GM12875 (cell line): Measurements from ENCODE around the gene KIF21B.

ENCODE experiments used
- H3K4me3 ChIP-seq: one replicate; pipeline ENCODE4 v1.5.1; 2011; ENCODE audit warnings: low read depth, low read length, control low read depth
- TF ChIP-seq, protein P1 (sequence below): IDR thresholded peaks from 2 replicates; pipeline ENCODE4 v1.5.1; 2011; ENCODE audit warnings: low read depth, mild to moderate bottlenecking, control low read depth, inconsistent platforms, low read length, moderate library complexity, borderline replicate concordance; ENCODE audit not compliant: insufficient read depth

Gene KIF21B

DNA sequence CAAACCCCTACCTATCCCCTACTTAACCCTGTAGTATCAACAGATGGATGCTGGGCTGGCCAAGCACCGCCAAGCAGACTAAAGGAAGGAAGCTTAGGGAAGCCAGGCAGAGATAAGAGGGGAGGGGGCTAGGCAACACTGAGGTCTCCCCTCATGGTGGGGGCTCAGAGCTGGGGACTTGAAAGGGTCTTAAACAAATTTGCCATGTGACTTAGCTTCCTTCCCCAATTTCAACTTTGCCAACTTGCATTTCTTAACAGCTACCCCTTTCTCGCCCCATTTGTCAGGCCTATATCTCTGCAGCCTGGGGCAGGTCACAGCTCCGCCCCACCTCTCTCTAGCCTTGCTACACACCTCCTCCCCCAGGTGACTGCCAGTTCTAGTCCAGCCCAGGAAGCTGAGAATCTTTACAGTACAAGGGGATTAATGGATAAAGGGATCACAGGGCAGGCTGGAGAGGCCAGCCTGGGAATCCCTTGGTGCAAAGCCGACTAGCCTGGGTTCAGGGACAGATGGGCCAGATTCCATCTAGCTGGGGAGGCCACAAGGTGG, 3.4 kb downstream of the KIF21B start:
- H3K4me3 ChIP-seq: peak overlapping the region; percentile 34
- TF ChIP-seq, protein P1, sequence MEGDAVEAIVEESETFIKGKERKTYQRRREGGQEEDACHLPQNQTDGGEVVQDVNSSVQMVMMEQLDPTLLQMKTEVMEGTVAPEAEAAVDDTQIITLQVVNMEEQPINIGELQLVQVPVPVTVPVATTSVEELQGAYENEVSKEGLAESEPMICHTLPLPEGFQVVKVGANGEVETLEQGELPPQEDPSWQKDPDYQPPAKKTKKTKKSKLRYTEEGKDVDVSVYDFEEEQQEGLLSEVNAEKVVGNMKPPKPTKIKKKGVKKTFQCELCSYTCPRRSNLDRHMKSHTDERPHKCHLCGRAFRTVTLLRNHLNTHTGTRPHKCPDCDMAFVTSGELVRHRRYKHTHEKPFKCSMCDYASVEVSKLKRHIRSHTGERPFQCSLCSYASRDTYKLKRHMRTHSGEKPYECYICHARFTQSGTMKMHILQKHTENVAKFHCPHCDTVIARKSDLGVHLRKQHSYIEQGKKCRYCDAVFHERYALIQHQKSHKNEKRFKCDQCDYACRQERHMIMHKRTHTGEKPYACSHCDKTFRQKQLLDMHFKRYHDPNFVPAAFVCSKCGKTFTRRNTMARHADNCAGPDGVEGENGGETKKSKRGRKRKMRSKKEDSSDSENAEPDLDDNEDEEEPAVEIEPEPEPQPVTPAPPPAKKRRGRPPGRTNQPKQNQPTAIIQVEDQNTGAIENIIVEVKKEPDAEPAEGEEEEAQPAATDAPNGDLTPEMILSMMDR: no peak

DNA sequence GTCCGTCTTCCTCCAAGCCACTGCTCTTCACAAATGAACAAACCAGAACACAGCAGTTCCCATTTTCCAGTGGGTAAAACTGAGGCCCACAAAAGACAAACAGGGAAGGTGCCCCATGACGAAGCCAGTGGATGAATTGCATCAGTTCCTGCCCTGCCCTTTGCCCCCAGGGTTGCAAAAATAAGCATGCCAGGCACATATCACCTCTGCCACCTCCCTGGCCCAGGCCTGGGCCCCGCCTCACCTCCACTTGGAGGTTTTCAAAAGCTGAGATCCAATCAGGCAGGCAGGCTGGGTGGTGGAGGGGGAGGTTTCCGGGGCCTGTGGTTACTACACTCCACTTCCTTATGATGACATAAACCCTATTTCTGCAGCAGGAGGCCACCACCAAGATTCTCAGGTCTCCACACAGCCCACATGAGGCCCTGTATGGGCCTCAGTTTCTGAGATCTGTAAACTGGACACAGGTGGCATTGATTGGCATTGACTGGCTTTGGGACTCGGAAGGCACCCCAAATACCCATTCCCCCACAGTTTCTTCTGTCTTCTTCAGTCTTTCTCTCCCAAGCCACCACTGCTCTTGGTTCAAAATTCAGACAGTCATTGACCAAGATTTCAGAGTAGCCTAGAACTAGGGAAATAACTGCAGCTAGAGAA, 4.1 kb downstream of the KIF21B start:
- TF ChIP-seq, protein P1: no peak
- H3K4me3 ChIP-seq: no peak overlapping the region

DNA sequence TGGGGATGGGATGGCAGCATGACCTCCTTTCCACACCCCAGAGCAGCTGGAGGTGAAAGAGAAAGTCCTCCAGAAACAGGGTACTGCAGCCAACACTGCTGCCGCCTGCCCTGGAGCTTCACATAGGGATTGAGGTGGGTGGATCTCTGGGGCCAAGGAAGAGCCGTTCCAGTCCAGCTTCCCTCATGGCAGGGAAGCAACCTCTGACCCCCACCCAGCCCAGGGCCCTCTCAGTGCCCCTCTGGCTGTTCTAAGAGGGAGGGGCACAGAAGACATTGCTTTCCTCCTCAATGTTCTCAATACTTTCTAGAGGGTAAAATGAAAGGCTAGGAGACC, 5.7 kb downstream of the KIF21B start:
- TF ChIP-seq, protein P1: no peak
- no peak overlapping the region for H3K4me3 ChIP-seq

DNA sequence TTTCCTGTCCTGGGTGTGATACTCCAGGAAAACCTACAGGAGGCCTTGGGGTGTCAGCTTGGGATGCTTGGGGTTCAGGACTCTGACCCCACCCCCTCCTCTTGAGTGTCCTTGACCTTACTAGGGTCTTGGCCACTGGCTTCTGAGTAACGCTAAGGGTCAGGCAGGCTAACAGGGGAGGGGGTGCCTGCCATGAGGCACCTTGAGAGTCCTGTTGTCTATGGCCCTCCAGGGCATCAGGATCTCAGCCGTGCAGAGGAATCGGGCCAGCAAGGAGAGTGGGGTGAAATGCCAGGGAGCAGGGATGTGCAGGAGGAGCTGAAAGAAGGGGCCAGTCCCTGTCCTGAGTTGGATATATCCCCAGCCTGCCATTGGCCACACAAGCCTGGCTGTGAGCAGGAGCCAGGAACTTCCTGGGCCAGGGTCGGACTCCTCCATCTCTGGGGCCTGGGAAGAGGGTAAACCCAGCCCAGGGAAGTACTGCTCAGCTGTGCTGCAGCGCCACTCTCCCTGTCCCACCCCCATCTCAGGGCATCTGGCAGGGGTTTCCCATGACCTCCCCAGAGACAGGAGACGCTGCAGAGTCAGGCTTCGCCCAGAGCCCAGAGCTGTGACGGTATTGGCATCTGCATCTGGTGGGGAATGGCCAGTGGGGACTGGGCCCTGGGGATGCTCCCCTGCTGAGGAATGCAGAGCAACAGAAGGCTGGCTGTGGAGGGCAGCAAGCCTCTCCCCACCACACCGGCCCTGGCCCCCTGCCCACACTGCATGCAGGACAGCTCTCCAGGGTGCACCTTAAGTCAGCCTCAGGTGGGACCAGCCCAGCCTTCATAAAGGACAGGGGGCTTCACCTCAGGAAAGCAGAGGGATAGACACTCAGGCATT, 6.3 kb downstream of the KIF21B start:
- TF ChIP-seq, protein P1: no peak
- no peak overlapping the region for H3K4me3 ChIP-seq

DNA sequence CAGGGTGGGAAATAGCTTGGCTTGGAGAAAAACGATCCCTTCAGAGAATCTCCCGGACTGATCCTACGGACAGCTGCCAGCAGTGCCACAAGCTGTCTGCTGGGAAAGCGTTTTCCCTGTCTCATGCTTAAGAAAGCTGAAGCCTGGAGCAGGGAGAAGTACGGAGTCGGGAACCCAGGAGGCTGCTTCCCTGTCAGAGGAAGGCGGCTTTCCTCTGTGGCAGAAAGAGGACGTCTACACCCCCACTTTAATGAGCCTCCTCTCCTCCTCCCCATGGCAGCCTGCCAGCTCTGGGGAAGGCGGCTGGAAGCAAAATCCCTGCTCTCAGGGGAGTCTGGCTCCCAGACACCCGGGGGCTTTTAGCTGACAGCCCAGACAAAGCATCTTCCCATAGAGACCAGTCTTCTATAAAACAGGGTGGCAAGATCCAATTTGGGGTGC, 7.3 kb downstream of the KIF21B start:
- no peak overlapping the region for H3K4me3 ChIP-seq
- TF ChIP-seq, protein P1: no peak

DNA sequence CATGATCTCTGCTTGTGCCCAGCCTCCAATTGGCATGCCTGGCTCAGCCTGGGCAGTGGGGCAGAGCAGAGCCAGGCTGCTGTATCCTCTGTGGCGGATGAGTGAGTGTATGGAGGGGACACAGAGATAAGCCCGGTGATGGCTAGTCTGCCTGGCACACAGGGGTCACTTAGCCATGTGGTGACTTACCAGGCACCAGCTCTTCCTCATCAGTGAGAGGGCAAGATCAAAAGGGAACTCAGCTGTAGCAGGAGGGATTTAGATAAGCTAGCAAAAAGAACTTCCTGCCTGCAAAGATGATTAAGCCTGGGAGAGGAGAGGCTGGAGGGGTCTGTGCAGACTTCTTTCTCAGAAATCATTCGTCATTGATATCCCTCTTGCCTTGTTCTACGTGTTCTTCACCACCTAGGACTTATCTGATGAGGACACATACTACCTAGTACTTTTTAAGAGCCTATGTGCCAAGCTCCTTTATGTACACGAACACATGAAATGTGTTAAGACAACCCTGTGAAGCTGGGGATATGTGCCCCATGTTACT, 7.9 kb downstream of the KIF21B start:
- TF ChIP-seq, protein P1: no peak
- no peak overlapping the region for H3K4me3 ChIP-seq

DNA sequence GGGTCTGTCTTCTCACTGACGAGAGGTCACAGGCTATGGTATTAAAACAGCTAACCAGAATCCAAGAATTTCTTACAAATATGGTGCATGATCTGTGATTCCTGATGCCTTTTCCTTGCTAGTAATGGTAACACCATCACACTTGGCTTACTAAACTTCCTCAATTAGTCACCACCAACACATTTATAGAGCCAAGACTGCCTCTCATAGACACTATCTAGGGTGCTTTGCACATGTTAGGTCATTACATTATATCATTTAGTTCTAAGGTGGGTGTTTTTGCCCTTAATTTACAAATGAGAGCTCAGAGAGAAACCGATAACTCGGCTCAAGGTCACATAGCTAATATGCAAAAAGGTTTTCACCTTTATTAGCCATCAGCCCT, 8.7 kb downstream of the KIF21B start:
- TF ChIP-seq, protein P1: no peak
- H3K4me3 ChIP-seq: no peak overlapping the region
